GM18909 (cell line): ENCODE data around the gene COL12A1.

Experiments
- ATAC-seq: cut with Tn5 transposase; IDR thresholded peaks from one replicate; pipeline ENCODE4 v1.9.1; 2021; ENCODE audit warnings: mild to moderate bottlenecking; ENCODE audit not compliant: unreplicated experiment, poor library complexity

The COL12A1 gene

GRCh38 chr6:75077701-75078100 lies 128.2 kb downstream of the COL12A1 start:
- ATAC-seq, result no peak

DNA sequence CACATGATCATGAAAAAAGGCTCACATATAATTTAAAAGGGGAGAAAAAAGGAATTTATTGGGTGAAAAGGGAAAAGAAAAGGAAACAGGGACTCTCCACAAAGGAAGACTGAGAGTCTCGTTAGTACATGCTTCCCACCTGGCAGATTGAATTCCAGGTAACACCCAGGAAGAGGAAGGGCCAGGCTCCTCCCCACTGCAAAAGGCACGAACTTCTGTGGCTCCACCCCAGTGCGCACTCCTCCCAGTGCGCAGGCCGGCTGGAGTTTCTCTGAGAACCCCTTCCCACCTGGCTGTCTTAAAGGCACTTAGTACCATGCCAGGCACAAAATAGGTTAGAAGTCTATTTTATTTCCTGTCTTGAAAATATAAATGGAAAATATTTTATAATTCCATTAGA lies 129.8 kb downstream of the COL12A1 start:
- ATAC-seq, result no peak

GRCh38 chr6:75070244-75070643 lies 135.6 kb downstream of the COL12A1 start:
- no peak for ATAC-seq

- ATAC-seq, result no peak
Observed at GRCh38 chr6:75065523-75065922, 140.3 kb downstream of the COL12A1 start.

GRCh38 chr6:75052491-75052890 lies 153.4 kb downstream of the COL12A1 start:
- ATAC-seq, result no peak

GRCh38 chr6:75049308-75049707 lies 156.5 kb downstream of the COL12A1 start:
- no peak for ATAC-seq

DNA sequence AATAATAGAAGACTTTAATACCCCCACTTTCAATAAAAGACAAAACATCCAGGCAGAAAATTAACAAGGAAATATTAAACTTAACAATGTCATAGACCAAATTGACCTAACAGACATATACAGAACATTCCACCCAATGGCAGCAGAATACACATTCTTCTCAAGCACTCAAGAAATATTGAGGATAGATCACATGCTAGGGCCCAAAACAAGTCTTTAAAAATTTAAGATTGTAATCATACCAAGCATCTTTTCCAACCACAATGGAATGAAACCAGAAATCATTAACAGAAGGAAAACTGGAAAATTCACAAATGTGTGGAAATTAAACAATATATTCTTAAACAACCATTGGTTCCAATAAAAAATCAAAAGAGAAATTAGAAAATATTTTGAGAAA lies 161.0 kb downstream of the COL12A1 start:
- ATAC-seq, result no peak

- no peak for ATAC-seq
Observed at GRCh38 chr6:75041381-75041780, 164.5 kb downstream of the COL12A1 start.
